GM18909 (cell line): Measurements from ENCODE around the gene SIGLECL1.

Experiments
- ATAC-seq: cut with Tn5 transposase; IDR thresholded peaks from one replicate; pipeline ENCODE4 v1.9.1; 2021; ENCODE audit warnings: mild to moderate bottlenecking; ENCODE audit not compliant: unreplicated experiment, poor library complexity

The SIGLECL1 gene

DNA sequence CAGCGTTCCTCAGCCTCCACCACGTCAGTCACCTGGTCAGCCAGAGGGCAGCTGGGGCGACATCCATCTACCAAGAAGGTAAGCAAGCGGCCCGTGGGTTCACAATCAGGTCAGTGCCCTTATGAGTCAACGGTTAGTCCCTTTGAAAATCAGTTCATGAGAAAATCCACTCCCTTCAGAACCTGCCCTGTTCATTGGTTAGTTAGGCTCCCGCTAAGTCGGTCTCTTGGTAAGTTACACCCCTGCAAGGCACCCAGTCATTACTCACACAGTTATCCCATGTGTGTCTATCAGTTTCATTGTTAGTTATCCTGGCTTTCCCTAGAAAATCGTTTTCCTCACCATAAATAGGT lies 564 bp downstream of the SIGLECL1 start:
- no peak for ATAC-seq

GRCh38 chr19:51252306-51253079 lies 1.6 kb downstream of the SIGLECL1 start:
- no peak for ATAC-seq

DNA sequence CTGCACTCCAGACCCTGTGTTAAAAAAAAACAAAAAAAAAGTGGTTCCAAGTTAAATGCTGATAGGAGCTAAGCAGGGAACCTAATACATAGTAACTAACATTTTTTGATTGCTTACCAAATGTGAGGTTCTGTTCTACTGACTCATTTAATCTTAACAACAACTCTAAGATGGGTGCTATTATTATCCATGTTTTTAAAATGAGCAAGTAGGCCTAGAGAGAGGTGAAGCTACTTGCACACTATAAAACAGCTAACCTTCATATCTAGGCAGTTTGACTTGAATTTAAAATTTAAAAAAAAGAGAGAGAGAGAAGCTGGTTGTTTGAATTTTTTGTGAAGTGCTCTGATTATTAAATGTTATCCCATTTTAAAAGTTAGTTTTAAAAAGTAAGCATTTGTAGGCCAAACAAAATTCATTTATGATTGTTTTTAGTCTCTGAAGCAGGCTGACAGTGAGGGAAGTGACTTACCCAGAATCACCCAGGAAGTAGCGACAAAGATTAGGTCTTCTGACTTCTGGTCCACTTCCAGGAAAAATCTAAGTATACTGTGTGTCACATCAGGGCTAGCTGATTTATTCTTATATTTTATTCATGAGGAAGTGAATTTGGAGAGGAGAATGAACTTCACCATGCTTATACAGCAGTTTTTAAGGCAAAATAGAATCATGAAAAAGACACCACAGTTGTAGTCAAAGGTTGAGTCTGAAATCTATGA lies 2.4 kb downstream of the SIGLECL1 start:
- no peak for ATAC-seq

DNA sequence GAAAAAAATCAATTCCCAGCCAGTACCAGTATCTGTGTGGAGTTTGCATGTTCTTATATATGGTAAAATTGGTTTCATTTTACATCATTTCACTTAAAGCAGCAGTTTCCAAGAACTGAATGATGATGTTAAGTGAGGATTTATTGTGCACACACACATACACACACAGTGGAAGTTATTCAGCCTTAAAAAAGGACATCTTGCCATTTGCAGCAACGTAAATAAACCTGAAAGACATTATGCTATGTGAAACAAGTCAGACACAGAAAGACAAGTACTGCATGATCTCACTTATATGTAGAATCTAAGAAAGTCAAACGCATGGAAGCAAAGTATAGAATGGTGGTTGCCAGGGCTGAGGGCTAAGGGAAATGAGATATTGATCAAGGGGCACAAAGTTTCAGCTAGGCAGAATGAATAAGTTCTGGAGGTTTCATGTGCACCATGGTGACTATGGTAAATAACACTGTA lies 5.3 kb downstream of the SIGLECL1 start:
- ATAC-seq = no peak

GRCh38 chr19:51257471-51257870 lies 6.6 kb downstream of the SIGLECL1 start:
- ATAC-seq = no peak

DNA sequence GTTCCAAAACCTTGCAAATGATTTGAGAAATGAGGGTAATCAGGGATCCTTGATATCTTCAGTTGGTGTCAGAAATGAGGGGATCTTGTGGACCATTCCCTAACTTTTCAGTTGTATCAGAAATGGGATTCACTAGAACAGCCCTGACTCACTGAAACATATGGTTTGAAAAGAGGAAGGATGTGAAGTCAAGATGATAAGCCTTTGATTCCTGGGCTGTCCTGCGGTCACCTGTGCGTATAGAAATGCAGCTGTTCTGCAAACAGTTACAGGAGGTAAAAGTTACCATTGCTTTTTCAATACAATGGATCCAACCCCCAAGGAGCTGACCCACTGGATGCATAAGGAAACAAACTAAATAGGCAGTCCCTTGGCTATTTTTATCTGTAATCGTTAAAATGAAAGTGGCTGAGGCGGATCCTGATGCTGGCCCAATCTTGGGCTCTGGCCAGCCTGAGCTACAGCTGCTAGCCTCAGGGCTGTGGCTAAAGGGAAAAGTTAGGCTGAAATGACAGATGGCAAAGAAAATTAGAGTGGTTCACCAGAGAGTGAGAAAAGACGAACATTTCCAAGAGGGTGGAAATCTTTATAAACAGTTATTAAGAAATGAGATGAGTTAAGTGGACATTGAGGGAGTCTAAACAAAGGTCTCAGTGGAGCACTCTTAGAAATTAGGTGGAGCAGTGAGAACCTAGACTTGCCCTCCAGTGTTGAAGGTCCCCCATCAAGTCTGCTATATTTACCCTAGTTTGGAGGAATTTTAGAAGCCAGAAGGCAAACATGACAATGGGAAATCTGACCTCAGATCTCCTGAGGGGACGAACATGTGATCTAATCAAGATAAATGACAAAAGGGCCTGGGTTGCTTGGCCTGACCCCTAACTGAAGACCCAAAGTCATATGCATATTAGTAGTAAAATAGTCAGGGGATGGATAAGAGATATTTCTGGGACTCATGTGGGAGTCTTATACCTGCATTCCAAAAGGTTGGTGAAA lies 7.6 kb downstream of the SIGLECL1 start:
- no peak for ATAC-seq

- ATAC-seq = no peak
These were observed 8.7 kb downstream of the SIGLECL1 start for GRCh38 chr19:51259348-51260245.

GRCh38 chr19:51263808-51264207 lies 12.9 kb downstream of the SIGLECL1 start:
- ATAC-seq = no peak

GRCh38 chr19:51271067-51271466 lies 20.2 kb downstream of the SIGLECL1 start:
- no peak for ATAC-seq

GRCh38 chr19:51272183-51272810 lies 21.4 kb downstream of the SIGLECL1 start:
- ATAC-seq = no peak

DNA sequence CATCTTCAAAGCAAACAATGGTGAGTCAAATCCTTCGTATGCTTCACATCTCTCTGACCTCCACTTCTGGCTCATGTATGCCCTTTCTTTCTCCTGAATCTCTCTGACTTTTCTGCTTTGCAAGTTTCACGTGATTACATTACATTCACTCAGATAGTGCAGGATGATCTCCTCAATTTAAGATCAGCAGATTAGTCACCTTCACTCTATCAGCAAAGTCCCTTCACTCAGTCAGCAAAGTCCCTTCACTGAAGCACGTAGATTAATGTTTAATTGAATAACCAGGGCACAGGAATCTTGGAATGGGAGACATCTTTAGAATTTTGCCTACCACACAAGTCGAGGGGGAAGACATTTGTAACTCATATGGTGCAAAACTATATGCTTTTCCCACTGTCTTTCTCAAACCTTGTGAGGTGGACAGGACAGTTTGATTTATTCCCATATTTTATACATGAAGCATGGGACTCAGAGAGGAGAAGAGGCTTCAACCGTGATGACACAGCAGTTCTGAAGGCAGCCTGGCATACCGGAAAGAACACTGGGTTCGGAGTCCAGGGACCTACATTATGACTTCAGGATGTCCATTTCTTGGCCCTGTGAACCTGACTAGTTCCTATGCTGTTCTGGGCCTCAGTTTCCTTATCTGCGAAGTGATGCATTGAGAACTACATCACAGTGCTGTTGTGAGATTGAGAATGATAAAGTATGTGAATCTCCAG lies 23.3 kb downstream of the SIGLECL1 start:
- no peak for ATAC-seq

DNA sequence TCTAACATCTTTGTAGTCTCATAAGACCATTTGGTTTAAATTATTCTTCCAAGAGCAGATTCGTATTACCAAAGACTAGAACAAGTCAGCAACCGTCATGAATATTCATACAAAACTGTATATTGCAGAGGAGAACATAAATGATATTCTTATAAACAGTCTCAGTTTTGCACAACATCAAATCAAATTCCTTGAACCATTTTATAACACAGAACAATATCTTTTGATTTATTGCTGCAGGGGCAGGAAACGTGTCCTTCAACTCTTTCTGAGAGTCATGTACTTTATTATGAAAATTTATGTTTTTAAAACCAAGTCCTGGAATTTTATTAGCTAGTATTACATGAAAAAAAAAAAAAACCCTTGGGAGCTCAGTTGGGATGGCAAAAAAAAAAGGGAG lies 26.2 kb downstream of the SIGLECL1 start:
- ATAC-seq = no peak

DNA sequence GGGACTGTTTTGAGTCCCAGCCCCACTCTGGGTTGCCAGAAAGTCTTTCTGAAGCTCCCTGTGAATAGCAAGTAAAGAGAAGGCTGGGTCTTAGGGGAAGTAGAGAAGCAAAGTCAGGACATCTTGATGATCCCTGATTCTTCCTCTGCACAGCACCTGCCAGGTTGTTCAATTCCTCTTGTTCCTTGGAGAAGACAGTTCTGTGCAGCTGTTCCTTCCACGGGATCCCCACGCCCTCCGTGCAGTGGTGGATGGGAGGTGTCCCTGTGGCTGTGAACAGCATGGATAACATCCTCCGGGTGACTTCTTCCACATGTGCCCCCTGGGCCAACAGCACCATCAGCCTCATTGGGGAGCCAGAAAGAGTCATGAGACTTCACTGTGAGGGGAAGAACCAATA lies 31.5 kb downstream of the SIGLECL1 start:
- ATAC-seq = no peak

DNA sequence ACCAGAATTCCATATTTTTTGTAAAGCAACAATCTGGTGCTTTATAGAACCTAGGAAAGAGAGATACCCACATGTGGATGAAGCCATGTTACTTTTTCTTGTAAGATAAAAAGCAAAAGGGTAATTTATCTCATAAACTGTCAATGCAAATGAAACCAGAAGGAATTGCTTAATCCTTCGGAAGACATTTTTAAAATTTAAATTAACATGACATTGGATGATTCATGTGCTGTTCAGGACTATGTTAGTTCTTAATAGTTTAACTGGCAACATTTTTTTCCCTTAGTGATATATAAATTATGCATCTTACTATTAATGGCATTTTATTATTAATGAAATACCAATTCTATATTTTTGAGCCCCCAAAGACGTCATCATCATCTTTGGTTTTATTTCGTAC lies 34.8 kb downstream of the SIGLECL1 start:
- no peak for ATAC-seq

- ATAC-seq = no peak
These were observed 38.8 kb downstream of the SIGLECL1 start for GRCh38 chr19:51289635-51290034.

DNA sequence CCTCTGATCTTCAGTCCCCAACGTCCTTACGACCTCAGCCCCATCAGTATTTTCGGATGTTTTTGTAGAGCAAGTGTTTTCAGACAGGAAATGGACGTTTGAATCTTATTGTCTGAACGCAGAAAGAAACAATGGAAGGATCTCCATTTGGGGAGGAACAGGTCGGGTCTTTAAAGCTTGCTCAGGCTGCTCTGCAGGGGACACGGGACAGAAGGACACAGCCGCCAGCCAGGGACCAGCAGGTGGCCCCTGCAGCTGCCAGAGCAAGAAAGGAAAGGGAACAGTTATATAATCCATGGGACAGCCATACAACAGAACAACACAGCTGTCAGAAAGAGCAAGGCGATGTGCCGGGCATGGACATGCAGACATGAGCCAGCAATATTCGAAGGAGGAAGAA lies 42.1 kb downstream of the SIGLECL1 start:
- ATAC-seq = no peak

- ATAC-seq = no peak
These were observed 42.8 kb downstream of the SIGLECL1 start for GRCh38 chr19:51293571-51294210.
